GM18508 (cell line): Measurements from ENCODE around the gene DCHS2.

ENCODE experiments used
- ATAC-seq: cut with Tn5 transposase; IDR thresholded peaks from one replicate; pipeline ENCODE4 v1.9.1; 2021; ENCODE audit warnings: moderate number of reproducible peaks; ENCODE audit not compliant: insufficient read depth, unreplicated experiment

The DCHS2 gene, protein sequence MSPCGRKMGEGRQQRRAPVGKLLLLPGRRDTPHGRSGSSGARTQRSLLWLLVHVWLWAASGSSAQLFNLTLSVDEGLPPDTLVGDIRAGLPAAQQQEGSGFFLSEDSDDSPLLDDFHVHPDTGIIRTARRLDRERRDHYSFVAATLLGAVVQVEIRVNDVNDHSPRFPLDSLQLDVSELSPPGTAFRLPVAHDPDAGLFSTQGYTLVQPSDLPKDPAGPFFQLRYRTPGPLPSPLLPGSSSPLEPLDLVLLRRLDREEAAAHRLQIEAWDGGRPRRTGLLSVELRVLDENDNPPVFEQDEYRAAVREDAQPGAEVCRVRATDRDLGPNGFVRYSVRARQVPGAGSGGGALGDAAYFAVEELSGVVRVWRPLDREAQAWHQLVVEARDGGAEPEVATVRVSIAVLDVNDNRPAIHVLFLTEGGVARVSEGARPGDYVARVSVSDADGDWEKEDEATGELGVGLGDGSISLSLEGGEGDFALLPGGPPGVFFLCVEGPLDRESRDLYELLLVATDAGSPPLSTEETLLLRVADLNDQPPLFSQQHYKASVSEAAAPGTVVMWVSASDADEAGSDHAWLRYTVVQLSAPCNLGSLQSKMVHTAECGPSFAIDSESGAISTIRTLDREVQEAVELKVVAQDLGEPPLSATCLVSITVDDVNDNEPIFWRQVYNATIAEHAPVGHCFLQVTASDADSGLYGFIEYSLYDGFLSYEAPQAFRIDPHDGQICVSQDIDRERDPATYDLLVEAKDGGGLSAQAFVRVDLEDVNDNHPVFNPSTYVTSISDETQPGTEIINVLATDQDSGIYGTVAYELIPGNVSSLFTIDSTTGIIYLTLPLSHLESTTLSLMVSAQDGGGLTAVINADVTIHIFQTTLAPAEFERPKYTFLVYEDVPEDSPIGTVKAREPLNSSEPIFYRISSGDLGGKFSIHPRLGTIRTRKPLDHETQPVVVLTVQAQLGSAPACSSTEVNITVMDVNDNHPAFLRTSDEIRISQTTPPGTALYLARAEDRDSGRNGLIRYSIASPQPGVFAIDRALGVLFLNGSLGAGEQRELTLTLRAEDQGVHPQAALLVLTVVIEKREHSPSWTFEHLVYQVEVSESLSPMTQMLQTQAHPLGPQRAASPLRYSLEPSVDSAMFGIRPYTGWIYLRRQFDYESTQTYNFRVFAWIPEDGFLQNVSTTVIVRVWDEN (N-terminal part only)

GRCh38 chr4:154491341-154492271 lies at the start of gene DCHS2:
TSS of gene DCHS2 (minus strand) at chr4:154491799. CDS start at chr4:154491355, 444 bp downstream.
- peak; percentile 22 for ATAC-seq

DNA sequence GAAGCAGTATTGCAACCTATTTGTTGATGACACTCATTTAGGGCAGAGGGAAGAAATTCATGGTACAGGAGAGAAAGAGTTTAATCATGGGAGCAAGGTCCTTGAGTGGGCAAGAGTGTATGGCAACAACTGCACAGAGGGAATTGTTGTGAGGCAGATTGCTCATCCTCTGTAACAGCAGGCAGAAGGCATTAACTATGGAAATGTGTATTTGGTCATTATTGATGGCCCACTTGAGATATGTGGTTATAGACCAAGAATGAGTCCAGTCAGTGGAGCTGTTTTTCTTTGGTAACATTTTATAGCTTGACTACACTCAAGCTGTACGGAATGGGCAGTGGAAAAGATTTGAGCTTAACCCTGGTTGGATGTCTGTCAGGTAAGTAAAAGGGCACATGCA lies 42.7 kb upstream of the DCHS2 start:
- no peak for ATAC-seq

DNA sequence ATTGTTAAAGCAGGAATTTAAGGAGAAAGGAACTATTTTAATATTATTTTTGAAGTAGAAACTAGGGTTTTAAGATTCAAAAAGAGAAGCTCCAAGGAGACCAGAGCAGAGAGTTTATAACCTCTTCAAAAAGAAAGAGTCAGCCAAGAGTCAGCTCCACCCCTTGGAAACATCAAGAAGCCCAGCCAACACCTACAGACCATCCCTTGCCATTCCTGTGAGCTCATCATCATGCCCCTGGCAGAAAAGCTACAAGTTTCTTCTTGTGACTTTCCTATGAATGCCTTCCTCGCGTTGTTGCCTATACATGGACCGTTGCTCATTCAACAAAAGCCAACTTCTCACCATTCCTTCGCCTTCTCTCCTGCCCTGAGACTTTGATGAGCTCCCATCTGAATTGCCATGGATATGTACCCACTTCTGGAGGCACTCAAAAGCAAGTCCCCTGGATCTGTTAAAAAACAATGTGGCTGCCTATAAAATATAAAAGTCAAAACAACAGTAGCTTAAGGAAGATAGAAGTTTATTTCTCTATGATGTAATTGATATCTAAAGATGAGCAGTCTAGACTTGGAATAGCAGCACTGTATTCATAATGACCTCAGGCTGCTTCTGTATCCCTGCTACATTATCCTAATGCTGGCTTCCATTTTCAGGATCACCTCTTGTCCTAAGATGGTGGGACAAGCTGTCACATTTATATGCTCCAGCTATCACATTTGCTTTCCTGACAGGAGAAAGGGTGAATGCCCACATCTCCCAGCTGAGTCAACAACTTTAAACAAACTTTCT lies 38.3 kb upstream of the DCHS2 start:
- no peak for ATAC-seq

DNA sequence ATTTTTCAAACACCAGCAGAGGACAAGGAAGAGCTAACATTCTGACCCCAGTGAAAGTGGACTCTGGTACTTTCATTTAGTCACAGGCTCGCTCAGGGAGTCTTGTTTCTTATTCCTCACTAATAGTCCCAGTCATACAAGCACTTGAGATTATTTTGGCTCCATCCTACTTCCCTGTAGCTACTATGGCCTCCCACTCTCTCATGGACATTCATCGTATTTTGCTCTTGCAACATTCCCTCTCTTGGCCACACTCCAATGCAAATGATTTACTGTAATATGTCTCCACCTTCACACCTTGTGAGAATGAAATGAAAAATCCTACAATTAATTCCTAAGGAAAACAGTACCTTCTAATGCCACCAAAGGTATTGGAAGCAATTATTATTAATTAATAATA lies 37.3 kb upstream of the DCHS2 start:
- no peak for ATAC-seq

GRCh38 chr4:154527308-154527707 lies 35.7 kb upstream of the DCHS2 start:
- ATAC-seq, result no peak

DNA sequence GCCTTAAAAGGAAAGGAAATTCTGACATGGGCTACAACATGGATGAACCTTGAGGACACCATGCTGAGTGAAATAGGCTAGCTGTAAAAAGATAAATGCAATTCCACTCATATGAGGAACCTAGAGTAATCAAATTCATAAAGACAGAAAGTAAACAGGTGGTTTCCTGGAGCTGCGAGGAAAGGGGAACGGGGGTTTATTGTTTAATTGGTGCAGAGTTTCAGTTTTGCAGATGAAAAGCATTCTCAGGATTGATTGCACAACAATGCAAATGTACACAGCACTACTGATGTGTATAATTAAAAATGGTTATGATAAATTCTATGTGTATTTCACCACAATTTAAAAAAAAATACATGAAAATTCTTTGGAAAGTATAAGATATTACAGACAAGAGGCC lies 34.6 kb upstream of the DCHS2 start:
- no peak for ATAC-seq

DNA sequence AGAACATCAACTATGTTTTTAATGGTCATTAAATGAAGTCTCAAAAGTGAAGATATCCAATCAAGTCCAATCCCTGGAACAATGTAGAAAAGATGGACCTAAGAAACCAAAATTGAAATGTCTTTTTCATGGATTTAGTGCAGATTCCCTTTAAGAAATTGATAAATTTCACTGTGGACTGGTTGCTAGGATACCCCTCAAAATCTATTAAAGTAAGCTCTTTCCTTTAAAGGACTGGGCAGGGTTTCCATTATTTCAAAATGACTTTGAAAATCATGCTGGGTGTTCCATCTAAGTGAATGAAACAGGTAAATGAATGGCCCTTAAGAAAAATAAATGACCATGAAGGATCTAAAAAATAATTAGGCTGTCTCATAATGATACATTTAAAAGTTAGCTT lies 30.0 kb upstream of the DCHS2 start:
- no peak for ATAC-seq

GRCh38 chr4:154519214-154519613 lies 27.6 kb upstream of the DCHS2 start:
- no peak for ATAC-seq

- no peak for ATAC-seq
Measured at GRCh38 chr4:154517591-154517990, 26.0 kb upstream of the DCHS2 start.

GRCh38 chr4:154516318-154517029 lies 24.9 kb upstream of the DCHS2 start:
- ATAC-seq, result no peak

- ATAC-seq, result no peak
Measured at GRCh38 chr4:154511981-154512380, 20.4 kb upstream of the DCHS2 start.

GRCh38 chr4:154511548-154511947 lies 19.9 kb upstream of the DCHS2 start:
- no peak for ATAC-seq

GRCh38 chr4:154507156-154507555 lies 15.6 kb upstream of the DCHS2 start:
- no peak for ATAC-seq

- ATAC-seq, result no peak
Measured at GRCh38 chr4:154506253-154506652, 14.7 kb upstream of the DCHS2 start.

GRCh38 chr4:154503598-154503997 lies 12.0 kb upstream of the DCHS2 start:
- ATAC-seq, result no peak

DNA sequence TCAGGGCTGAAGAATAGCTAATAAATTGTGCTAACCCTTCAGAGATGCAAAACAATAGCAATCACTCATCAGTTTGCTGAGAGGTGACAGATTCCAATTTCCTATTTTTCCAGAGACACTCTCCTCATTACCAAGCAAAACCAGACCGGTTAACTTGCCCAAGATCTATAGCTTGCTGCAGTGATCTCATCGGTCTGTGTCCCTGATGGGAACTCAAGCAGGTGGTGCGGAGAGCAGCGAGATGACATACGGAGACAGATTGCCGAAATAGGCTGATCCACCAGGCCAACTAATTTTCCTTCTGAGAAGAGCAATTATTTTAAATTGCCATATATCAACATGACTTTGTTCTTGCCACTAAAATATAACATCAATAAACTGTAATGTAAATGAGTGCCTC lies 10.5 kb upstream of the DCHS2 start:
- ATAC-seq, result no peak

DNA sequence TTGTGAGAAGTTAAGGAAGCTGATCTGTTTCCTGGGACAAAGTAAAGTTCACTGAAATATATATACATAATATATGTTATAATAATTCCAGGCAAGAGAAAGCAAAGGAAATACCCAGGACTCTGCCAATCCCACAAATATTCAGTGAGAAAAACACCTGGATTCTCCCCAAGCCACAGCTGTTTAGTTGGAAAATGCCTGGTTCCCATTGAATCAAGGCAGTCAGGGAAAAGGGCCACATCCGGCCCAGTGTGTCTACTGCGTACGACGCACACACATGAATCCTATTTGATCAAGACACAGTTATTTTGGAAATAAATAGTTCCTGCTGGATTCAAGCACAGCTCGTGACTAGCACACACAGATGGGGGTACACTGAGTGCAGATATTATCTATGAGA lies 6.3 kb upstream of the DCHS2 start:
- ATAC-seq, result no peak

- no peak for ATAC-seq
Measured at GRCh38 chr4:154495867-154496266, 4.3 kb upstream of the DCHS2 start.
